Gastrocnemius medialis (tissue), 4 donors: ENCODE results near the gene KRTAP10-2. TPM values are rescaled to one million over a fixed set of nuclear protein-coding genes. Genes with fewer than 3 reads are reported as not detected.

Source experiments
- ATAC-seq, 2 donors: fragments of 150-250 bp; one replicate each; pipeline ENCODE4 v1.9.1; 2016
- DNase-seq, 2 donors: peaks; one replicate each; pipeline ENCODE4 v3.0.0-alpha.2; 2019
- H3K27ac ChIP-seq, 4 donors: fragments of 200-600 bp; sonication (generic); 1 replicate in 1 of 4; 2 replicates in 3 of 4; pipeline ENCODE4 v1.5.1; 2016 to 2018; ENCODE audit warnings: mild to moderate bottlenecking in 2 of 4, moderate library complexity in 1 of 4
- H3K27me3 ChIP-seq, 3 donors: fragments of 200-600 bp; sonication (generic) in 2 of 3; 1 replicate in 1 of 3; 2 replicates in 2 of 3; pipeline versions ENCODE4 v1.5.1 to v1.6.0; 2016 to 2019; ENCODE audit warnings: mild to moderate bottlenecking in 1 of 3, moderate library complexity in 1 of 3
- H3K36me3 ChIP-seq, 2 donors: fragments of 200-600 bp; sonication (generic) in 1 of 2; one replicate each; pipeline ENCODE4 v1.5.1; 2017 to 2018
- H3K4me1 ChIP-seq, 2 donors: fragments of 200-600 bp; sonication (generic) in 1 of 2; one replicate each; pipeline ENCODE4 v1.5.1; 2016 to 2017; ENCODE audit warnings: mild to moderate bottlenecking in 2 of 2
- H3K4me3 ChIP-seq, 4 donors: fragments of 200-600 bp; sonication (generic) in 3 of 4; 1 replicate in 1 of 4; 2 replicates in 3 of 4; pipeline ENCODE4 v1.5.1; 2016 to 2019; ENCODE audit warnings: mild to moderate bottlenecking in 2 of 4
- H3K9me3 ChIP-seq, 3 donors: fragments of 200-600 bp; sonication (generic) in 2 of 3; 1 replicate in 1 of 3; 2 replicates in 2 of 3; pipeline ENCODE4 v1.5.1; 2016 to 2019
- CTCF ChIP-seq, 5 experiments: fragments of 450-650 bp in 3 of 5; fragments of 200-600 bp in 2 of 5; sonication (generic) in 2 of 5; IDR thresholded peaks in 4 of 5; conservative IDR thresholded peaks in 1 of 5; 1 replicate in 4 of 5; 2 replicates in 1 of 5; pipeline ENCODE4 v1.5.1; 2016 to 2019; ENCODE audit warnings: antibody characterized with exemption in 5 of 5, mild to moderate bottlenecking in 3 of 5, moderate library complexity in 3 of 5
- POLR2A ChIP-seq, 2 donors: fragments of 450-650 bp; IDR thresholded peaks; one replicate each; pipeline ENCODE4 v1.6.1; 2017; ENCODE audit warnings: antibody characterized with exemption in 2 of 2, mild to moderate bottlenecking in 2 of 2, moderate library complexity in 2 of 2
- in situ Hi-C, 4 donors: fragments of 200-750 bp; cut with MboI; loops; one replicate each; pipeline versions ENCODE4 v1.15.0 to v1.8.0; 2017; ENCODE audit warnings: low sequenced_read_pairs in 4 of 4
- intact Hi-C: fragments of 100-400 bp; cut with DNase I; formaldehyde crosslinking; loops from one replicate; pipeline ENCODE4 v1.15.1; 2023; ENCODE audit warnings: low total_unique reads
- total RNA-seq, 4 donors: library from RNA; depleted of rRNA; stranded (reverse); fragments of >200 nt; gene quantifications; one replicate each; pipeline versions ENCODE4 v1.1.0 to v1.2.3, GENCODE V29; 2016

KRTAP10-2 gene
- total RNA-seq, 4 donors from 2014 or later, result not detected

GRCh38 chr21:44539046-44539445, 12.3 kb downstream of the KRTAP10-2 start:
- no peak for TF ChIP-seq POLR2A (IDR thresholded peaks at IDR 0.05)
- no peak for TF ChIP-seq CTCF (IDR thresholded peaks at IDR 0.05 in 4 of 5, conservative IDR thresholded peaks at IDR 0.05 in 1 of 5)
- in situ Hi-C loops (no loop called here), intact Hi-C loops (no loop called here)
- ATAC-seq, result no peak
- Histone ChIP-seq H3K36me3 (no peaks in the 10 kb centered on the region), H3K4me1 (no peaks in the 10 kb centered on the region), H3K27me3 (peaks cover 15 to 23% (median 18%) of the 10 kb centered on the region in 3 donors), H3K27ac (no peak overlapping the region), H3K9me3 (no peaks in the 10 kb centered on the region), H3K4me3 (no peak overlapping the region)
- DNase-seq, result no peak

- no peak overlapping the region for H3K4me3 ChIP-seq
- DNase-seq, result no peak
- ATAC-seq, result no peak
- H3K4me1 ChIP-seq, result no peaks in the 10 kb centered on the region
- in situ Hi-C loops, result no loop called here
- H3K27me3 ChIP-seq, result peaks cover 15 to 23% (median 15%) of the 10 kb centered on the region in 3 donors
- no peak overlapping the region for H3K27ac ChIP-seq
- H3K36me3 ChIP-seq, result no peaks in the 10 kb centered on the region
- H3K9me3 ChIP-seq, result no peaks in the 10 kb centered on the region
- intact Hi-C loops, result no loop called here
- TF ChIP-seq CTCF (IDR thresholded peaks at IDR 0.05 in 4 of 5, conservative IDR thresholded peaks at IDR 0.05 in 1 of 5), result no peak
- no peak for TF ChIP-seq POLR2A (IDR thresholded peaks at IDR 0.05)
Observed at GRCh38 chr21:44537930-44538911, 13.1 kb downstream of the KRTAP10-2 start.

- no peak overlapping the region for H3K4me3 ChIP-seq
- ATAC-seq (no peak), DNase-seq (no peak)
- no peaks in the 10 kb centered on the region for H3K36me3 ChIP-seq
- no peaks in the 10 kb centered on the region for H3K4me1 ChIP-seq
- H3K27me3 ChIP-seq, result peaks cover 8 to 24% (median 12%) of the 10 kb centered on the region in 3 donors
- no peak for TF ChIP-seq CTCF (IDR thresholded peaks at IDR 0.05 in 4 of 5, conservative IDR thresholded peaks at IDR 0.05 in 1 of 5)
- no peak for TF ChIP-seq POLR2A (IDR thresholded peaks at IDR 0.05)
- H3K27ac ChIP-seq, result no peak overlapping the region
- H3K9me3 ChIP-seq, result no peaks in the 10 kb centered on the region
- in situ Hi-C loops, result no loop called here
- intact Hi-C loops, result no loop called here
Observed at GRCh38 chr21:44535963-44536362, 15.3 kb downstream of the KRTAP10-2 start.

- Histone ChIP-seq H3K9me3 (no peaks in the 10 kb centered on the region), H3K27me3 (peaks cover 8 to 15% (median 13%) of the 10 kb centered on the region in 3 donors), H3K27ac (no peak overlapping the region), H3K36me3 (no peaks in the 10 kb centered on the region), H3K4me1 (no peaks in the 10 kb centered on the region), H3K4me3 (no peak overlapping the region)
- in situ Hi-C loops, result no loop called here
- intact Hi-C loops, result no loop called here
- no peak for TF ChIP-seq CTCF (IDR thresholded peaks at IDR 0.05 in 4 of 5, conservative IDR thresholded peaks at IDR 0.05 in 1 of 5)
- no peak for TF ChIP-seq POLR2A (IDR thresholded peaks at IDR 0.05)
- ATAC-seq (no peak), DNase-seq (no peak)
Observed at GRCh38 chr21:44534688-44535087, 16.6 kb downstream of the KRTAP10-2 start.
